Measurements from ENCODE around the gene PLXNA4.

PLXNA4 gene

GRCh38 chr7:132576721-132577085, 433 bp upstream of the PLXNA4 start:
- in situ Hi-C loops (cut with HindIII; ENCODE audit: low sequenced_read_pairs) = no loop called here
- peak overlapping the region; percentile 55 for H3K4me3 ChIP-seq (ENCODE audit: low read depth, low read length)
- TF ChIP-seq CTCF (IDR thresholded peaks at IDR 0.05; ENCODE audit: low read depth, low read length) = no peak
- DNase-seq (ENCODE audit: low read depth, low spot score) = no peak

GRCh38 chr7:132575419-132575981, 770 bp downstream of the PLXNA4 start:
- peak; percentile 68 for DNase-seq (ENCODE audit: low read depth, low spot score)
- peak overlapping the region; percentile 55 for H3K4me3 ChIP-seq (ENCODE audit: low read depth, low read length)
- TF ChIP-seq CTCF (IDR thresholded peaks at IDR 0.05; ENCODE audit: low read depth, low read length) = peak; percentile 31
- in situ Hi-C loops (cut with HindIII; ENCODE audit: low sequenced_read_pairs) = no loop called here

GRCh38 chr7:132574223-132574622, 2.0 kb downstream of the PLXNA4 start:
- in situ Hi-C loops (cut with HindIII; ENCODE audit: low sequenced_read_pairs) = no loop called here
- no peak for TF ChIP-seq CTCF (IDR thresholded peaks at IDR 0.05; ENCODE audit: low read depth, low read length)
- no peak for DNase-seq (ENCODE audit: low read depth, low spot score)
- H3K4me3 ChIP-seq (ENCODE audit: low read depth, low read length) = no peak overlapping the region

- no peak overlapping the region for H3K4me3 ChIP-seq (ENCODE audit: low read depth, low read length)
- in situ Hi-C loops (cut with HindIII; ENCODE audit: low sequenced_read_pairs) = no loop called here
- DNase-seq (ENCODE audit: low read depth, low spot score) = no peak
- TF ChIP-seq CTCF (IDR thresholded peaks at IDR 0.05; ENCODE audit: low read depth, low read length) = peak; percentile 10
These were observed 2.9 kb downstream of the PLXNA4 start for GRCh38 chr7:132573251-132573955.

GRCh38 chr7:132572526-132572925, 3.7 kb downstream of the PLXNA4 start:
- DNase-seq (ENCODE audit: low read depth, low spot score) = no peak
- TF ChIP-seq CTCF (IDR thresholded peaks at IDR 0.05; ENCODE audit: low read depth, low read length) = no peak
- in situ Hi-C loops (cut with HindIII; ENCODE audit: low sequenced_read_pairs) = no loop called here
- H3K4me3 ChIP-seq (ENCODE audit: low read depth, low read length) = no peak overlapping the region

GRCh38 chr7:132571970-132572369, 4.3 kb downstream of the PLXNA4 start:
- in situ Hi-C loops (cut with HindIII; ENCODE audit: low sequenced_read_pairs) = no loop called here
- no peak for TF ChIP-seq CTCF (IDR thresholded peaks at IDR 0.05; ENCODE audit: low read depth, low read length)
- DNase-seq (ENCODE audit: low read depth, low spot score) = no peak
- H3K4me3 ChIP-seq (ENCODE audit: low read depth, low read length) = no peak overlapping the region

Measured in astrocyte of the spinal cord (primary cell).